ENCODE data around the gene SYNE3. TPM values are rescaled to one million over a fixed set of nuclear protein-coding genes. Genes with fewer than 3 reads are reported as not detected.
A peak's percentile ranks its signal among the peaks of the same experiment; 100 is the strongest.

SYNE3 gene
- total and polyA plus RNA-seq, 2 donors (not counting 1 experiment from before 2014, with no cell fraction given): 4.9 to 24.1 TPM

GRCh38 chr14:95481391-95482022 is 34.9 kb downstream of the SYNE3 start:
- TF ChIP-seq EZH2 (IDR thresholded peaks at IDR 0.05; ENCODE audit: low read length, missing control alignments): no peak
- TF ChIP-seq, protein P1, sequence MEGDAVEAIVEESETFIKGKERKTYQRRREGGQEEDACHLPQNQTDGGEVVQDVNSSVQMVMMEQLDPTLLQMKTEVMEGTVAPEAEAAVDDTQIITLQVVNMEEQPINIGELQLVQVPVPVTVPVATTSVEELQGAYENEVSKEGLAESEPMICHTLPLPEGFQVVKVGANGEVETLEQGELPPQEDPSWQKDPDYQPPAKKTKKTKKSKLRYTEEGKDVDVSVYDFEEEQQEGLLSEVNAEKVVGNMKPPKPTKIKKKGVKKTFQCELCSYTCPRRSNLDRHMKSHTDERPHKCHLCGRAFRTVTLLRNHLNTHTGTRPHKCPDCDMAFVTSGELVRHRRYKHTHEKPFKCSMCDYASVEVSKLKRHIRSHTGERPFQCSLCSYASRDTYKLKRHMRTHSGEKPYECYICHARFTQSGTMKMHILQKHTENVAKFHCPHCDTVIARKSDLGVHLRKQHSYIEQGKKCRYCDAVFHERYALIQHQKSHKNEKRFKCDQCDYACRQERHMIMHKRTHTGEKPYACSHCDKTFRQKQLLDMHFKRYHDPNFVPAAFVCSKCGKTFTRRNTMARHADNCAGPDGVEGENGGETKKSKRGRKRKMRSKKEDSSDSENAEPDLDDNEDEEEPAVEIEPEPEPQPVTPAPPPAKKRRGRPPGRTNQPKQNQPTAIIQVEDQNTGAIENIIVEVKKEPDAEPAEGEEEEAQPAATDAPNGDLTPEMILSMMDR (conservative IDR thresholded peaks at IDR 0.05 in 1 of 2, IDR thresholded peaks at IDR 0.05 in 1 of 2; ENCODE audit: low read depth in 1 of 2, low read length in 2 of 2): no peak
- H3K27ac ChIP-seq (ENCODE audit: insufficient read depth, low read length): no peak overlapping the region

GRCh38 chr14:95480887-95481226 is 35.6 kb downstream of the SYNE3 start:
- Histone ChIP-seq H4K20me1 (ENCODE audit: control insufficient read depth, extremely low read depth, insufficient read depth, low read length) (no peaks in the 10 kb centered on the region), H3K36me3 (ENCODE audit: control insufficient read depth, insufficient read depth, low read length) (no peaks in the 10 kb centered on the region), H3K27me3 (ENCODE audit: control insufficient read depth, insufficient read depth, low read length) (no peaks in the 10 kb centered on the region), H3K9ac (ENCODE audit: insufficient read depth, low read length) (no peak overlapping the region), H3K79me2 (ENCODE audit: control insufficient read depth, insufficient read depth, low read length) (peaks cover 16% of the 10 kb centered on the region), H3K27ac (ENCODE audit: insufficient read depth, low read length) (no peak overlapping the region), H3K4me2 (ENCODE audit: extremely low read depth, insufficient read depth, low read length) (no peak overlapping the region), H2AFZ (ENCODE audit: low read length) (no peak overlapping the region), H3K4me1 (ENCODE audit: control insufficient read depth, extremely low read depth, insufficient read depth, low read length) (peaks cover 29% of the 10 kb centered on the region), H3K4me3 (replicated peaks in 1 of 4; ENCODE audit: control extremely low read depth in 1 of 4, insufficient read depth in 1 of 4, low read depth in 3 of 4, low read length in 4 of 4) (no peak overlapping the region), H3K9me3 (ENCODE audit: control insufficient read depth, insufficient read depth, low read depth, low read length) (no peaks in the 10 kb centered on the region)
- TF ChIP-seq, protein P1 (conservative IDR thresholded peaks at IDR 0.05 in 1 of 2, IDR thresholded peaks at IDR 0.05 in 1 of 2; ENCODE audit: low read depth in 1 of 2, low read length in 2 of 2): no peak
- no peak for TF ChIP-seq EZH2 (IDR thresholded peaks at IDR 0.05; ENCODE audit: low read length, missing control alignments)
- no peak for DNase-seq (ENCODE audit: low read depth in 2 of 2)

More at GRCh38 chr14:95481391-95482022, 34.9 kb downstream of the SYNE3 start:
- H3K79me2 ChIP-seq (ENCODE audit: control insufficient read depth, insufficient read depth, low read length): peaks cover 17% of the 10 kb centered on the region
- H4K20me1 ChIP-seq (ENCODE audit: control insufficient read depth, extremely low read depth, insufficient read depth, low read length): no peaks in the 10 kb centered on the region
- no peaks in the 10 kb centered on the region for H3K9me3 ChIP-seq (ENCODE audit: control insufficient read depth, insufficient read depth, low read depth, low read length)
- no peak for DNase-seq (ENCODE audit: low read depth in 2 of 2)
- no peak overlapping the region for H3K9ac ChIP-seq (ENCODE audit: insufficient read depth, low read length)
- no peak overlapping the region for H2AFZ ChIP-seq (ENCODE audit: low read length)
- H3K36me3 ChIP-seq (ENCODE audit: control insufficient read depth, insufficient read depth, low read length): no peaks in the 10 kb centered on the region
- H3K27me3 ChIP-seq (ENCODE audit: control insufficient read depth, insufficient read depth, low read length): no peaks in the 10 kb centered on the region
- peaks cover 29% of the 10 kb centered on the region for H3K4me1 ChIP-seq (ENCODE audit: control insufficient read depth, extremely low read depth, insufficient read depth, low read length)
- no peak overlapping the region for H3K4me2 ChIP-seq (ENCODE audit: extremely low read depth, insufficient read depth, low read length)
- no peak overlapping the region for H3K4me3 ChIP-seq (replicated peaks in 1 of 4; ENCODE audit: control extremely low read depth in 1 of 4, insufficient read depth in 1 of 4, low read depth in 3 of 4, low read length in 4 of 4)

DNA sequence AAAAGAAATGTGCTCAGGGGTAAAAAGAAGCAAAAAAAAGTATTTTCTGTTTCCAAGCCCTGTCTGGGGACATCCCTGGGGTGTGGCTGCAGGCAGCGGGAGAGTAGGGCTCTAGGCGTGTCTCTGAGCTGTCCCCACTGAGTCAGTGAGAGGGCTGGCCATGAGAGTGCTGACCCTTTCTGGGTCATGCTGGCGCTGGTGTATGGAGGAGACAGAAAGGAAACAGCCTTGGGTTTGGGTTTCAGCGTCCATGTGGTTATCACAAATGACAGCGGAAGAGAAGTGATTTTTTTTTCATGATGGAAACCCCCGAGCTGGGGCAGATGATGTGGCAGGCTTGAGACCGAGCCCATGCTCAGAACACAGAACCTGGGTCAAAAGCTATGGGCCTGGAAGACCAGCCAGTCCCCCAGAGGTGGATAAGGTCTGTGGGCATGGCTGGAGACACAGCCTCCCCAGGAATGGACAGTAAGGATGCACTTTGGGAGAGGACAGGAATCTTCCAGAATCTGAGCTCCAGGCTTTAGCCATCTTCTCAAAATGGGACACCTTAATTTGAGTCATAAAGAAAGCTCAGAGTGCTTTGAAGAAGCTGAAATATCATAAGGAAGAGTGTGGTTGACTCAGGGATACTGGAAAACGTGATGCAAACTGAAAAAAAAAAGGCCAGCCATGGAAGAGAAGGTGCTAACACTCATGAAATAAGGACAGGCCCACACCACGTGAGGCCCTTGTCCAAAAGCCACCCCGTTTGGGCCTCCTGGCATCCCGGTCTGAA is 36.2 kb downstream of the SYNE3 start:
- TF ChIP-seq, protein P1 (conservative IDR thresholded peaks at IDR 0.05 in 1 of 2, IDR thresholded peaks at IDR 0.05 in 1 of 2; ENCODE audit: low read depth in 1 of 2, low read length in 2 of 2): no peak
- TF ChIP-seq EZH2 (IDR thresholded peaks at IDR 0.05; ENCODE audit: low read length, missing control alignments): no peak
- Histone ChIP-seq H2AFZ (ENCODE audit: low read length) (no peak overlapping the region), H3K27ac (ENCODE audit: insufficient read depth, low read length) (peak overlapping the region; percentile 17), H3K4me3 (replicated peaks in 1 of 4; ENCODE audit: control extremely low read depth in 1 of 4, insufficient read depth in 1 of 4, low read depth in 3 of 4, low read length in 4 of 4) (no peak overlapping the region), H3K4me1 (ENCODE audit: control insufficient read depth, extremely low read depth, insufficient read depth, low read length) (peaks cover 29% of the 10 kb centered on the region), H4K20me1 (ENCODE audit: control insufficient read depth, extremely low read depth, insufficient read depth, low read length) (no peaks in the 10 kb centered on the region), H3K9ac (ENCODE audit: insufficient read depth, low read length) (no peak overlapping the region), H3K79me2 (ENCODE audit: control insufficient read depth, insufficient read depth, low read length) (peaks cover 10% of the 10 kb centered on the region), H3K27me3 (ENCODE audit: control insufficient read depth, insufficient read depth, low read length) (no peaks in the 10 kb centered on the region), H3K36me3 (ENCODE audit: control insufficient read depth, insufficient read depth, low read length) (peaks cover 2% of the 10 kb centered on the region), H3K9me3 (ENCODE audit: control insufficient read depth, insufficient read depth, low read depth, low read length) (no peaks in the 10 kb centered on the region), H3K4me2 (ENCODE audit: extremely low read depth, insufficient read depth, low read length) (no peak overlapping the region)
- DNase-seq (ENCODE audit: low read depth in 2 of 2): peak in 1 of 2 donors; percentile 71
